Measurements from ENCODE around the gene SDC3.
A peak's percentile ranks its signal among the peaks of the same experiment; 100 is the strongest.
"Not testable (repeated sequence)": the region's sequence is repeated elsewhere in the genome, so short reads cannot be mapped to it uniquely, and the experiment has no call there.

Gene SDC3

DNA sequence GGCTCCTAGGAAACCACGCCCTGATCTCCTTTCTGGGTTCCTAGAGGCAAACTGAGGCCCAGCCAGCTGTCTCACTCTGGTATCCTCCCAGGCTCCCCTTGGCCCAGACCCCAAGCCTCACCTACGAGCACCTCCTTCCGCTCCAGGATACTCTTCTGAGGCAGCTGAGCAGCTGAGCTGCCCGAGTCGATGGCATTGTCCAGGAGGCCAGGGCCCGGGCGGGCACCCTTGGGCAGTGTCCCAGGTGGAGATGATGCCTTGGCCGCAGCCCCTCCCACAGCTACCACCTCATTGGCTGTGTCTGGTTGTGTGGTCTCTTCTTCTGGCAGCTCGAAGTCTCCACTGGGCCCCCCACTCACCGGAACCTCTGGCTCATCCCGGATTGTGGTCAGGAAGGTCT is 34.4 kb downstream of the SDC3 start:
- DNase-seq: no peak

DNA sequence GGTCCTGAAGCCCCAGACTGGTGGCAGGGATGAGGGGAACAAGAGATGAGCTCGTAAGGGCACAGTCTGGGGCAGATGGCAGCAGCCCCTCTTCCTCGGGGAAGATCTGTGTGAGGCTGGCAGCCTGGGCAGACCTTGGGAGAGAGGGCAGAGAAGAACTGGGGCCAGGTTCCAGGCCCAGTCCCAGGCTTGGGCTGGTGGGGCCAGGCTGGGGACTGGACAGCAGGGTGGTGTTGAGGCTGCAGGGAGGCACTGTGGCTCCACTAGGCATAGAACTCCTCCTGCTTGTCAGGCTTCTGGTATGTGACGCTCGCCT is 35.7 kb downstream of the SDC3 start:
- DNase-seq: no peak

DNA sequence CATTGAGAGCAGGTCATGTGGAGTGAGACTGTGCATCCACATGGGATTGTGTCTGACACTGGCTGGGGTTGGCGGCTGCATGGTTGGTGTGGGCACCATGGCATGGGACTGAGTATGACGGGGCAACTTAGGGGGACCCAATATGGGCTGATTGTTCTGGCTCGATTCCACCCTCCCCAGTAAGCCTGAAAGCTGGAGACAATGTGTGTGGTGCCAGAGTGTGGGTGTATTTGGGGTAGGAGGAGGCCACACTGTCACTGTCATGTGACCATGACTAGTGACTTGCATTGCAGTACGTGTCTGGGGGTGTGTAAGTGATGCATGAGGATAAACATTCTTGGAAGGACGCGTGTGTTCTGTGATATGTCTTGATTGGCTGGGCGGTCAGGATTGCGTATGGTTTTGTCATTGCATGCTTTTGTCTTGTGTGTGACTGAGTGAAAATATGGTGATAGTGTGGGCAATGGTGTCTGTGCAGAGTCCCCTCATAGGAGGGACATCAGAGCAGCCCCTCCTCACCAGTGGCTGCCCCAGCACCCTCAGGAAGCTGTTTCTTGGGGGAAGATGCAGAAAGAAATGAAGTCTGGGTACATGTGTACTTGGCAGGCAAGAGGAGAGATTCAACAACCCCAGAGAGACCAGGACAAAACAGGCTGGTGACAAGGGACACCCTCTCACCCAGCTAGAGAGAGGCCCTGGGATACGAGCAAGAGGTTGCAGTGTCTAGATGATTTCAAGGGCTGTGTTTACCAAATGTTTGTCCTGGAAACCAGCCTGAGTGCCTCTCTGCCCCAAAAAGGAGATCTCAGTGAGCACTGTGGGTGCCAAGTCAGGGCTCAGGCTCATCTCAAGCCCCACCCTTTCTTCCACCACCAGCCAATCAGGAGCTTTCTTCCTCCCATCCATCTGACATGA is 36.3 kb downstream of the SDC3 start:
- no peak for DNase-seq

DNA sequence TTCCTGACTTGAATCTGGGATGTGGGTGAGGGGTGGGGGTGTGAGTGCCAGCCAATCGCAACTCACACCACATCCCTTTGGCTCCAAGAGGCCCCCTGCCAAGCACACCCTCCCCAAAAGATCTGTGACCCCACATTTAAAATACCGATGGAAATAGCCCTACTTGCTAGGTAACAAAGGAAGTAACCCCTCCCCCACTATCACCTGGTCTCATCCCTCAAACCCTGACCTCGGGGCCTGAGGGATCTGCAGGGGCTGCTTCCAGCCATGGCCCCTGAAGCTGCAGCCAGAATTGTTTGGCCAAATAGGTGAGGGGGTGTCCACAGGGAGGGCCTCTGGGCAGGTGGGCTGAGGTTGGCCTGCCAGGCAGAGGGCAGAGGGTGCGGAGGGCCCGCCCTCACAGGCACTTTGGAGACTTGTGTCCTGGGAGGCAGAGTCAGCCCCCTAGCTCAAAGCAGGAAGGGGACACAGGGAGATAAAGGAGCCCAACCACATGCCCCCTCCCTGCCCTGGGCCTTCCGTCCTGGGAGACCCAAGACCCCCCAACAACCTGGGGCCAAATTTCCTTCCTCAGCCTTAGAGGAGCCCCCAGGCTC is 37.2 kb downstream of the SDC3 start:
- DNase-seq: no peak

DNA sequence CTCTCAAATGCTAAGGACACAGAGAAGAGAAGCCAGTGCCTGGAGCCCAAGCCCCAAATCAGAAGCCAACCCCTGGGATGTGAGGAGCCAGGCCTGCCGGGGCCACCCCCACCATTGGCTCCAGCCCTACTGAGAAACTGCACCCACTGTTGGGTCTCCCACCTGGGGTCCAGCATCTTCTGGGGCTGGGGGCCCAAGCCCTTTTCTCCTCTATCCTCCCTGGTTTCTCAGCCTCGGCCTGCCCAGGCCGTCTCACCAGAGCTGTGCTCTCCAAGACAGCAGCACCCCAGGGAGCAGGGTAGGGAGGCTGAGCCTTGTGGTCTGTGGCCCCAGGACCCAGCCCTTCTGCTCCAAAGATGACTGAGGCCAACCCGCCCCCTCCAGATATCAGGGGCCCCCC is 37.9 kb downstream of the SDC3 start:
- no peak for DNase-seq

DNA sequence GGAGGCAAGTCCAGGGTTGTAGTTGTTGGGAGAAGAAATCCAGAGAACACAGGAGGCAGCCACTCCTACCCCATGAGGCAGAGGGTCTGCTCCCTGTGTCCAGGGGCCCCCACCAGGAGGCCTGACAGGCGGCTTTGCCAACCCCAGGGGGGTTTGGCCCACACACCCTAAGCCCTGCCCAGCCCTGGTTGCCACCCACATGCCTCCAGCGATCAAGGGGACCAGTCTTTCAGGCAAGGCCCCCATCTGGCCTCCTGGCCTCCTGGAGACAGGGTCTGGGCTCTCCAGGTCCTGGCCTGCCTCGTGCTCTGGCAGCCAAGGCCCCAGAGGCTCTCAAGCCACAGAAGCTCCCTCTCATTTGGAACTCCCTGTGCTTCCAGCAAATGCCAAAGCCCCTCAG is 38.5 kb downstream of the SDC3 start:
- DNase-seq: no peak

DNA sequence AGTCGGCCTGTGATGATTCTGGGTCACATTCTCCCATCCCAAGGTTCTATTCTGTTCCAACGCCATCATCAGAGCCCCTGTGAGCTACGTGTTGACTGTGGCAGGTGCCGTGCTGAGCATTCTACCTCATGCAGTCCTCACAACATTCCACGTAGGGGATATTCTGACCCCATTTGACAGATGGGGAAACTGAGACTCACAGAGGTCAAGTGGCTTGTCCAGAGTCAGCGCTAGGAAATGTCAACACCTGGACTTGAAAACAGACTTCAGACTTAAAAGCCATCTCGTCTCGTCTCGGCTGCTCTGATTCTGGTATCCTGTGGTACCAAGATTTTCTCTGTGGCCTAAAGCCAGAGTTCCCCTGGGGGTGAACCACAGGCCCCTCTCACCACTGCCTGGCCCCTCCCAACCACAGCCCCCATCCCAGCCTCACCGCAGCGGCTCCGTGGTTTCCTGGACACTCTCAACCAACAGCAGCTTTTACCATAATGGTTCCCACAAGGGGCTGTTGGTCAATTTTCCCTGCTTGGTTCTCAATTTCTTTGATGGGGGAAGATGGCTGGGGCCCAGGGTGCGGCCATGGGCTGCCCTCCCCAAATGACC is 39.6 kb downstream of the SDC3 start:
- peak; percentile 57 for DNase-seq

DNA sequence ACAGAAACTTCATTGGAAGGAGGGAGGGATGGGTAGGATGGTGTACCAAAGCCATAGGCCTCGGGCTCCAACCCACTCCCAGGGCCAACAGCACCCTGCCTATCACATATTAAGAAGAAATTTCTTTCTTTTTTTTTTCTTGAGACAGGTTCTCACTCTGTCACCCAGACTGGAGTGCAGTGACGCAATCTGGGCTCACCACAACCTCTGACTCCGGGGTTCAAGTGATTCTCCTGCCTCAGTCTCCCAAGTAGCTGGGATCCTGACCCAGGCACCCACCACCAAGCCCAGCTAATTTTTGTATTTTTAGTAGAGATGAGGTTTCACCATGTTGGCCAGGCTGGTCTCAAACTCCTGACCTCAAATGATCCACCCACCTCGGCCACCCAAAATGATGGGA is 40.5 kb downstream of the SDC3 start:
- DNase-seq: not testable (repeated sequence)

DNA sequence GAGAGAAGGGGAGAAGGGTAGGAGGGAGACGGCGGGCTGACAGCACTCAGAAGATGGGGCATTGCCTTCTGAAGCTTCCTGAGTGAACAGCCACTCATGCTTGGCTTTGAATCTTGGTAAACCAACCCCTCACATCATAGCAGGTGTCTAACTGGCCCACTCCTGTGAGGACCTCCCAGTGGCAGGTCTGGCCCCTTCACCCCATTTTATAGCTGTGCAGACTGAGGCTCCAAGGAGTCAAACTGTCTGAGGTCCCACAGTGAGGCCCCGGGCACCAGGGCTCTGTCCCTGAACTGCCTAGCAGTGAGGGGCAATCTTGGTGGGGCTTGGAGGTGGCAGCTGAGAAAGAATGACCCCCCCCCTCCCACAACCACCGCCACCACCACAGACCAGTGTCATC is 41.0 kb downstream of the SDC3 start:
- no peak for DNase-seq

DNA sequence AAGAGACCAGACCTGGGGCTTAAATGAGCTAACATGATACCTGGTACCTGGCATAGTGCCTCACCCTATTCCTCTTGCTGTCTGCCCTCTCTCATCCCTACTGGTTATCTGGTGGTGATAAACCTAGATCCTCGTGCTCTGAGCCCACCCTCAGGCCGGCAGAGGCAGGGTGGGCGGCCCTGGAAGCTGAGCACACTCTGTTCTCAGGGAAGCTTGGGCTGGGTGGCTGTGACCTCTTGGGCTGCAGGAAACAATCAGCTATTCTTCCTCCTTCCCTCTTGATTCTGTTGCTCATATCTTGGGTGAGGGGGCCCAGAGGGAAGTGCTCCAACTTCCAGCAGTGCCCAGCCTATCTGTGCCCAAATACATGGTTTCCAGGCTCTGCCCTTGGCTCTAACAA is 42.0 kb downstream of the SDC3 start:
- DNase-seq: no peak

DNA sequence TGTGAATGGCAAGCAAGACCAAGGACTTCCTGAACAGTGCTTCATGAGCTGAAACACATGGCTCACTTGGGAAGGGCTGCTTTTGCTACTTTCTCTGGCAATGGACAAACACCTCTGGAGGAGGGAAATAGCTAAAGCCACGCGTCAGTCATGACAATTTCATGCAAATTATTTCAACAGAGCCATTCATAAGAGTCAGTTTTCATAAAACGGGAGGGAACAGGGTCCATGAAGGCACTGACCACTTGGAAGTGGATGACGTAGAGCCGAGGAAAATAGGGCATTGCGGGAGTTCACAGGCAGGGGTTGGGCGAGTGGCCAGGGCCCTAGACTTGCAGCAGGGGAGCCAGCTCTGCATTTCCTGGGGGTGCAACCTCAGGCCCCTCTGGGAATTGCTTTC is 43.9 kb downstream of the SDC3 start:
- no peak for DNase-seq

DNA sequence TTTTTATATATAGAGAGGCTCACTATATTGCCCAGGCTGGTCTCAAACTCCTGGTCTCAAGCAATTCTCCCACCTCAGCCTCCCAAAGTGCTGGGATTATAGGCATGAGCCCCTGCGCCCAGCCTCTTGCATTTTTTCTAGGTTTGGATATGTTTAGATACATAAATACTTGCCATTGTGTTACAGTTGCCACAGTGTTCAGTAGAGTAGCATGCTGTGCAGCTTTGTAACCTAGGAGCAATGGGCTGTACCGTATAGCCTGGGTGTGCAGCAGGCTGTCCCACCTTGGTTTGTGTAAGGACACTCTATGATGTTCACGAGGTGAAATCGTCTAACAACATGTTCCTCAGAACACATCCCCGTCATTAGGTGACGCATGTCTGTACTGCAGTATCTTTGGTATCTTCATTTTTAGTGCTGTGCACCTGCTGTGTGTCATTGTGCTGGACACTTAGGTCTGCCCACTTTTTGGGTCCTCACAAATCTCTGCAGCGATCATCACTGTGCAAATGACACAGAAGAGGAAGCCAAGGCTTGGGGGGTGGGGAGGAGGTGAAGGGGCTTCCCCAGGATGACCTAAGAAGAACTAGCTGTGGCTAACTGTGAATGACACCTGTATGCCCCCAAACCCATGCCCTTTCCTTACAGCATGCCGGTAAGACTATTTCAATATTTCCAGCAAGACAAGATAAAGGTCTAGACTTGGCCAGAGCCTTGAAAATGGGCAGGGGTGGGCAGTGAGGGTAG is 44.5 kb downstream of the SDC3 start:
- DNase-seq: no peak

DNA sequence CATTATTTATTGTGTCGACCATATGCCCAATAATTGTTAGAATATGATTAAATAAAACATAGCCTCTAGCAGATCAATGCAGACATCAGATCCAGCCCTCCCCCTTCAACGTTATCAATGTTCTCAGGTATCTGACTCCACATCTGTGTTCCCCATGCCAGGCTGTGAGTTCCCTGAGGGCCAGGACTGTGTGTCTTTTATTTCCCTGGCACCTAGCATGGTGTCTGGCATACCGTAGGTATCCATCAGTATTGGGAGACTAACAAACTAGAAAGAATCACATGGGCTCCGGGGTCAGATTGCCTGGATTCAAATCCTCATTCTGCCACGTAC is 48.3 kb downstream of the SDC3 start:
- no peak for DNase-seq

DNA sequence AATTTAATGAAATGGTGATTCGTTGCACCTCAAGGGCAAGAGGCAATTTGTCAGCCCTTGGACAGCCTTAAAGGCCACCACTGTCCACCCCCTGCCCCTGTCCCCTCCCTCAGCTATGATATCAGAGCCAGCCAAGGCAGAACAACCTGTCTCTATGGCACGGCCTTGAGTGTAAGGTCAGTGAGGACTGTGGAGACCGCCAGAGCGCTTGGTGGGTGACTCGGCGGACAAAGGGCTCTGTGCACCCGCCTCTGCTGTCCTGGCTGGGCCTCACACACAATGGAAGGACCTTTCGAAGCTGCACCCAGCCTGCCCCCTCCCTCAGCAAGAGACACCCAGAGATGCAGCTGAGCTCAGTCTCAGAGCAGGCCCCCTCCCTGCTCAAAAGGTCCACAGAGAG is 50.6 kb downstream of the SDC3 start:
- no peak for DNase-seq

DNA sequence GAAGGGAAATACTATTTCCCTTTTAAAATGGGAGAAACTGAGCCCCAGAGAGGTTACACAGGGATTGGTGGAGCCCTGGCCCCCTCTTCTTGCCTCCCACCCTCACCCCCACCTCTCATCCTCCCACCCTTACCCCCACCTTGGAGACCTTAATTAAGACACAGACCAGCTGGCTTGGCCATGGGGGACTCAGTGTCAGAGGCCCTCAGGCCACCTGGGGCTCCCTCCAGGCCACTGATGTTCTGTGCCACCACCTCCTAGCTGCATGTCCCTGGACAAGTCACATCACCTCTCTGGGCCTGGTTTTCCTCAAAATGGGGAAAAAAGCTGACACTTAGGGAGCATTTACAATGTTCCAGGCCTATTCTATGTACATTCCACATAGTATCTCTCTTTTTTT is 51.5 kb downstream of the SDC3 start:
- DNase-seq: no peak

DNA sequence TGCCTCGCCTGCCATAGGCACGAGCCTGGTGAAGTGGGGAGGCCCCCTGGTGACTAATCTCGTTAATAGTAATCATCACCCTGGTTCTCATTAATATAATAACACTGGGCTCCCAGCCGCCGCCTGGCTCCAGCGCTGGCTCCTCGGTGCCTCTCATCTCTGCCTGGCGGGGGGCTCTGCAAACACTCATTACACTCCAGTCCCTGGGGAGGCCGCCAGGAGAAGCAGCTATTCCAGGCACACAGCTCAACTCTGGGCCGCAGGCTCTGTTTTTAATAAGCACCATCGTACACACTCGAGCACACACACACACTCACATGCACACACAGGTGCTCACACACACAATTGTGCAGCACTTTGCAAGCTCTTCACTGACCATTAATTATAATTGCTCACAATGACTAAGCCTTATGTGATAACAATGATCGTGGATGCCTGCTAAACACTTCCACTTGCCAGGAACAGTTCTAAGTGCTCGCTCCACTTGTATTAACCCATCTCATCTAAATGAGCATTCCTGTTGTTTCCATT is 52.2 kb downstream of the SDC3 start:
- no peak for DNase-seq

DNA sequence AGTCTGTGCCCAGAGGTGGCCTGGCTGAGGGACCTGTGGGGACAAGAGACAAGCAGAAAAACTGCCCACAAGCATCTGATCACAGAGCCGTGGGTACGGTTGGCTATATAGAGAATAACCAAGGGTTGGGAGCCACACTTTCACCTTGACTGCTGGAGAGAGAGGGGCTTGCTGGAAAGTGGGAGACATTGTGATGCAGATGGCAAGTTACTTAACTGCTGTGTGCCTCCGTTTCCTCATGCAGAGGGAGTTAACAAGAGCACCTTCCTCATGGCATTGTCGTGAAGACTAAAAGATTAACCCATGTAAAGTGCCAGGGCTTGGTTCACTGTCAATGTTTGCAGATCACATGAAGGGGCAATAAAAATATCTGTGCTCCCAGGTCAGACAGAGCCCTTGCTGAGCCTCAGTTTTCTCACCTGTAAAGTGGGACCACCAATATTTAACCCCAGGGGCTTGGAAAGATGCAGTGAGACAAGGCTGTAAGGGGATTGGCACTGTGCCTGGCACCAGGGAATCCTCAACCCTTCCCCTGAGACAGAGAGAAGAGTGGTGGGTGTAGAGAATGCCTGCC is 52.8 kb downstream of the SDC3 start:
- no peak for DNase-seq

DNA sequence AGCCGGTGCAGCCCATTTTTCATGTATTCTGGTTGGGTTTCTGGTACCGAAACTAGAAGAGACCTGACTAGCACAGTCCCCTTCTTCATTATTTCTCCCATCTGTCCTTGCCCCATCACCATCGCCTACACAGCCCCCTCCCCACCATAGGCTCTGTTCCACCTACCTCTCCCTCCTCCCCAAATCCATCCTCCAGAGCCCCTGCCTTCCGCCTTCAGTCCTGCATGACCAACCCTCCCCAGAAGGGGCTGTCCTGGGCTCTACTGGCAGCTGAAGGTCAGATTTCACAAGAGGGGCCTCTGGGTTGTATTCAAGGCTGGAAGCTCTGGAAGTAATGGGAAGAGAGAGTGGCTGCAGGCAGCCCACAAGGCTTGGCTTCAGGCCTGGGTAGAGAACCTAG is 55.2 kb downstream of the SDC3 start:
- no peak for DNase-seq

DNA sequence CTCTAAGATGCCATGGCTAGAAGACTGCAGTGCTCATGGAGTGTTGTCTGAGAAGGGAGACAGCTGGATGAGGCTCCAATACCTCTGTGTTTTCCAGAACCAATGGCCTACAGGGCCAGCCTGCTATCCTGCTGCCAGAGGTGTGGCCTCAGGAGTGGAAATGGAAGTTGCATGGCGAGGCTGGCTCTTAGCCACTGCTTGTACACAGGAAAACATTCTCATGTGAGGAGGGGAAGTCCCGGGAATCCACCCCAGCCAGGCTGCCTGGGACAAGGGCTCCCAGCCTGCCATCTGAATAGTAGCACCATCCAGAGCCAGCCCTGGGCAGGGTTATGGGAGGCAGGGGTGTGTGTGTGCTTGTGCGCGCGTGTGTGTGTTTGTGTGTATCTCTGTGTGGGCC is 56.5 kb downstream of the SDC3 start:
- peak; percentile 39 for DNase-seq

DNA sequence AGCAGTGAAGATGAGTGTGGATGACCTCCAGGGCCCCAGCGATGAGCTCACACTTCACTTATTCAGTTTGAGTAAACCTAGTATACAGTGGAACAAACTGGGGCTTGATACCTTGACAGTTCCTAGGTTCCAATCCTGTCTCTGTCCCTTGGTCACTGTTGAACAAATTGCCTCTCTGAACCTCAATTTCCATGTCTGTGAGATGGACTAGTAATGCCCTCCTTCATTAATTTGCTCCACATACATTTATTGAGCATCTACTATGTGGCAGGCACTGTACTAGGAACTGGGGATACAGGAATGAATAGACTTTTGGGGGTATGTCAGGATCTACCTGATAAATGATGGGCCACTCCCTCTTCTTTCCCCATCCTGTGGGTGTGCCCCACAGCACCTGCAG is 57.3 kb downstream of the SDC3 start:
- no peak for DNase-seq

DNA sequence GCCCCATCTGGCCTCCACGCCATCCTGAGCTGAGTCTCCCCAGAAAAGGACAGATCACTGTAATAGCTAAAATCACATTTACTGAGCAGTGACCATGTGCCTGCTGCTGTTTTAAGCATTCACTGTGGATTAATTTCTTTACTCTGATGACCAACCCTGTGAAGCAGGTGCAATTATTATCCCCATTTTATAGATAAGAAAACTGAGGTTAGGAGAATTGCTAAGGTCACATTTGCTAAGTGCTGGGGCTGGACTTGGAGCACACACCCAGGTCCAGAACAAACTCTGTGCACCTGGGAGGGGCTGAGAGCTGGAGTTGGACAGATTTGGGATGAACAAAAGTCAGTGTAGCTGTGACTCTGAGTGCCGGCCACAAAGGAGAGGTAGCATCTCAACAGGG is 58.0 kb downstream of the SDC3 start:
- no peak for DNase-seq

DNA sequence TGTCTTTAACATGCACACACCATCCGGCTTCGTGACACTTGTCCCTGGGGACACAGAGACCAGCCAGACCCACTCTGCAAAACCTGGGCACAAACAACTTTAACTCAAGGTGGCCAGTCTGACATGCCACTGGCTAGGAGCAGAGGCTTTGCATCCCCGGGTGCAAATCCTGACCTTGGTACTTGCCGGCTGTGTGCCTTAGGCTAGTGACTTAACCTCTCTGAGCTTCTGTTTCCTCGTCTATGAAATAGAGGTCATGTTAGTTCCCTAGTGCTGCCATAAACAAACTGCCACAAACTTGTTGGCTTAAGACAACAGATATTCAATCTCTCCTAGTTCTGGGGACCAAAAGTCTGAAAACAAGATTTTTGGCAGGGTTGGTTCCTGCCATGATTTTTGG is 60.4 kb downstream of the SDC3 start:
- no peak for DNase-seq

DNA sequence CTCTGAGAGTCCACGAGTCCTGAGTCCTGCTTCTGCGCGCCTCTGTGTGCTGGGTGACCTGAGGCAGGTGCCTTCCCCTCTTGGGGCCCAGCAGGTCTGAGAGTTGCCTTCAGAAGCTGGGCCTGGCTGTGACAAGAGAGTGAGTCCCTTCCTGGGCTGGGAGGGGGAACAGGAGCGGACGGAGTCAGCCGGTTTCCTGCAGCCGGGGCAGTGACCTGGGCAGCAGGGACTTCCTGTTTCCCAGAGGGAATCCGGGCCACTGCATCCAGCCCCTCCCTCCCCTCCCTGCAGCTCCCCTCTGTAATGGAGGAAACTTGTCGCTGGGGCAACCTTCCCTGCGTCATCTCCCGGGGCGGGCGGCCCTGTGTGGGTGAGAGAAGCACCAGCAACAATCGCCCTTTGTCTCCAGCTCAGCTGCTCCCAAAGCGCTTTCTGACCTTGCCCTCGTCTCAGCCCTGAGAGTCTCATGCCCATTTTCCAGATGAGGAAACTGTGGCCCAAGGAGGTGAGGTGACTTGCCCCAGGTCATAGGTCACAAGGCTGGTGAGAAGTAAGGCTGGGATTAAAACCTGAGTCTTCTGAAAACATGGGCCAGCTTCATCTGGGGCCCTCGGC is 61.1 kb downstream of the SDC3 start:
- DNase-seq: peak; percentile 76

All from right hindlimb (tissue), 1 donor.